OCI-LY1 (cell line): ENCODE results near the gene ZNF19.
A peak's percentile ranks its signal among the peaks of the same experiment; 100 is the strongest.

Experiments
- H2AFZ ChIP-seq: fragments of 200-600 bp; sonication (generic), shearing (Covaris generic); 2 replicates; pipeline ENCODE4 v1.6.0; 2014; ENCODE audit warnings: antibody characterized with exemption, mild to moderate bottlenecking, low read length
- H3F3A ChIP-seq: fragments of 200-600 bp; sonication (generic), shearing (Covaris generic); 2 replicates; pipeline ENCODE4 v1.6.0; 2014; ENCODE audit warnings: mild to moderate bottlenecking, antibody characterized with exemption, low read length, moderate library complexity; ENCODE audit not compliant: insufficient read depth
- H3K27ac ChIP-seq: fragments of 200-600 bp; sonication (generic); 2 replicates; pipeline ENCODE4 v1.5.1; 2014; ENCODE audit warnings: low read length, mixed run types, mild to moderate bottlenecking, low read depth; ENCODE audit not compliant: poor library complexity, severe bottlenecking
- H3K27me3 ChIP-seq: fragments of 200-600 bp; sonication (generic); 2 replicates; pipeline ENCODE4 v1.6.0; 2014; ENCODE audit warnings: antibody characterized with exemption, mild to moderate bottlenecking, low read length, moderate library complexity; ENCODE audit not compliant: insufficient read depth
- H3K36me3 ChIP-seq: fragments of 200-600 bp; sonication (generic); 2 replicates; pipeline ENCODE4 v1.6.1; 2014; ENCODE audit warnings: mild to moderate bottlenecking, antibody characterized with exemption, low read length, moderate library complexity, mixed read lengths; ENCODE audit not compliant: insufficient read depth
- H3K4me1 ChIP-seq: fragments of 200-600 bp; sonication (generic); 2 replicates; pipeline ENCODE4 v1.5.1; 2014; ENCODE audit warnings: mild to moderate bottlenecking, low read length, moderate library complexity; ENCODE audit not compliant: insufficient read depth, severe bottlenecking
- H3K4me2 ChIP-seq: fragments of 200-600 bp; sonication (generic), shearing (Covaris generic); 2 replicates; pipeline ENCODE4 v1.6.1; 2014; ENCODE audit warnings: low read length
- H3K4me3 ChIP-seq: fragments of 200-600 bp; sonication (generic); 2 replicates; pipeline ENCODE4 v1.5.1; 2014; ENCODE audit warnings: low read length, low read depth, mild to moderate bottlenecking, mixed read lengths; ENCODE audit not compliant: poor library complexity, severe bottlenecking
- H3K79me2 ChIP-seq: fragments of 200-600 bp; shearing (Covaris generic); 2 replicates; pipeline ENCODE4 v1.6.1; 2016; ENCODE audit warnings: mixed run types, low read length, mixed read lengths; ENCODE audit not compliant: insufficient read depth
- H3K9ac ChIP-seq: fragments of 200-600 bp; sonication (generic), shearing (Covaris generic); 2 replicates; pipeline ENCODE4 v1.6.1; 2014; ENCODE audit warnings: mild to moderate bottlenecking, low read length, mixed read lengths
- H3K9me2 ChIP-seq: fragments of 200-600 bp; sonication (generic), shearing (Covaris generic); 2 replicates; pipeline ENCODE4 v1.6.1; 2014; ENCODE audit warnings: low read depth, mild to moderate bottlenecking, low read length, mixed read lengths
- H3K9me3 ChIP-seq: fragments of 200-600 bp; shearing (Covaris generic); 2 replicates; pipeline ENCODE4 v1.6.1; 2014; ENCODE audit warnings: low read length, mixed read lengths
- H4K20me1 ChIP-seq: fragments of 200-600 bp; sonication (generic), shearing (Covaris generic); 2 replicates; pipeline ENCODE4 v1.6.0; 2016; ENCODE audit warnings: mild to moderate bottlenecking, low read length; ENCODE audit not compliant: insufficient read depth
- CTCF ChIP-seq: fragments of 200-600 bp; sonication (generic), shearing (Covaris generic); IDR thresholded peaks from 2 replicates; pipeline ENCODE4 v1.5.1; 2017; ENCODE audit warnings: mild to moderate bottlenecking, antibody characterized with exemption, low read length, moderate library complexity, mixed read lengths
- EZH2 ChIP-seq: fragments of 200-600 bp; sonication (generic), shearing (Covaris generic); IDR thresholded peaks from 2 replicates; pipeline ENCODE4 v1.8.0; 2017; ENCODE audit warnings: borderline replicate concordance, mixed run types, mild to moderate bottlenecking, antibody characterized with exemption, low read length, moderate library complexity, mixed read lengths

ZNF19 gene

DNA sequence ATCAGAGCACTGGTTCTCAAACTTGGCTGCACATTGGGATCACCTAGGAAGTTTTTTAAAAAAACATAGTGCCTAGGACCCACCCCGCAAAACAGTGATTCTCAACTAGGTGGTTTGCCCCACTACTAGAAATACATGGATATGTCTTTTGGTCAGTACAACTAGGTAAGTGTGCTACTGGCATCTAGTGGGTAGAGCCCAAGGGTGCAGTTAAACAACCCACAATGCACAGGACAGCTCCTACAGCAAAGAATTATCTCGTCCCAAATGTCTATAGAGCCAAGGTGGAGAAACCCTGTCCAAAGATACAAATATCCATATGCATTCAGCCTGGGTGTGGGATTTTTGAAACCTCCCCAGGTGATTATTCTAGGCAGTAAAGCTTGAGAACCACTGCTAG lies 11.8 kb upstream of the ZNF19 start:
- Histone ChIP-seq H3K27me3 (peaks cover 6% of the 10 kb centered on the region; the same call in 1 of the 2 replicates), H3K9me2 (no peaks in the 10 kb centered on the region), H3K4me1 (no peaks in the 10 kb centered on the region), H3F3A (no peaks in the 10 kb centered on the region), H3K9me3 (no peaks in the 10 kb centered on the region), H3K4me3 (no peak overlapping the region), H3K4me2 (no peak overlapping the region), H3K79me2 (no peaks in the 10 kb centered on the region), H2AFZ (no peak overlapping the region), H3K9ac (no peak overlapping the region), H3K27ac (no peak overlapping the region), H4K20me1 (no peaks in the 10 kb centered on the region), H3K36me3 (no peaks in the 10 kb centered on the region)
- TF ChIP-seq EZH2 (no peak), CTCF (no peak)

GRCh38 chr16:71499775-71500364 lies 10.7 kb upstream of the ZNF19 start:
- Histone ChIP-seq H3K4me2 (no peak overlapping the region), H3K9me2 (no peaks in the 10 kb centered on the region), H3F3A (no peaks in the 10 kb centered on the region), H3K4me3 (no peak overlapping the region), H3K36me3 (no peaks in the 10 kb centered on the region), H3K9me3 (no peaks in the 10 kb centered on the region), H2AFZ (no peak overlapping the region), H3K4me1 (no peaks in the 10 kb centered on the region), H3K27ac (no peak overlapping the region), H3K27me3 (peaks cover 6% of the 10 kb centered on the region; the same call in 1 of the 2 replicates), H4K20me1 (no peaks in the 10 kb centered on the region), H3K9ac (no peak overlapping the region), H3K79me2 (no peaks in the 10 kb centered on the region)
- TF ChIP-seq EZH2: no peak
- TF ChIP-seq CTCF: peak; percentile 72

DNA sequence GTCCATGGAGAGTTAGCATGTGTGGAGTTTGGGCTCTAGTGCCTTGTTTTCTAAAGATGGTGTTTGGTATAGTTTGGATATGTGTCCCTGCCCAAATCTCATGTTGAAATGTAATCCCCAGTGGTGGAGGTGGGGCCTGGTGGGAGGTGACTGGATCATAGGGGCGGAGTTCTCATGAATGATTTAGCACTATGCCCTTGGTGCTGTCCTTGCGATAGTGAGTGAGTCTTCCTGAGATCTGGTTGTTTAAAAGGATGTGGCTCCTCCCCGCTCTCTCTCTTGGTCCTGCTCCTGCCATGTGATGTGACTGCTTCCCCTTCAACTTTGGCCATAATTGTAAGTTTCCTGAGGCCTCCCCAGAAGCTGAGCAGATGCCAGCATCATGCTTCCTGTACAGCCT lies 8.9 kb upstream of the ZNF19 start:
- Histone ChIP-seq H3K4me1 (no peaks in the 10 kb centered on the region), H4K20me1 (no peaks in the 10 kb centered on the region), H2AFZ (no peak overlapping the region), H3K4me2 (no peak overlapping the region), H3K27me3 (peaks cover 5% of the 10 kb centered on the region; the same call in 1 of the 2 replicates), H3K27ac (no peak overlapping the region), H3K4me3 (no peak overlapping the region), H3K79me2 (no peaks in the 10 kb centered on the region), H3K9ac (no peak overlapping the region), H3K9me2 (no peaks in the 10 kb centered on the region), H3F3A (no peaks in the 10 kb centered on the region), H3K9me3 (no peaks in the 10 kb centered on the region), H3K36me3 (no peaks in the 10 kb centered on the region)
- TF ChIP-seq EZH2 (no peak), CTCF (no peak)
